ENCODE results near the gene LCTL. TPM values are rescaled to one million over a fixed set of nuclear protein-coding genes. Genes with fewer than 3 reads are reported as not detected.
"Not testable (repeated sequence)": the region's sequence is repeated elsewhere in the genome, so short reads cannot be mapped to it uniquely, and the experiment has no call there.

Gene LCTL
- total and polyA plus RNA-seq, 2 experiments from 2014 or later = 1.8 TPM; not detected in 1

GRCh38 chr15:66502491-66502890, 63.3 kb downstream of the LCTL start:
- WGBS (ENCODE audit: low lambda C conversion rate, missing lambda C conversion rate) = 90% methylated on average over 10 of the region's 10 CpGs
- TF ChIP-seq CTCF (IDR thresholded peaks at IDR 0.05; ENCODE audit: poor library complexity) (no peak), EZH2 (IDR thresholded peaks at IDR 0.05; ENCODE audit: borderline replicate concordance) (no peak), EZH2phosphoT487 (IDR thresholded peaks at IDR 0.05; ENCODE audit: low read depth, severe bottlenecking, unreplicated experiment) (no peak)
- H3K36me3 ChIP-seq (replicated peaks; ENCODE audit: insufficient read depth, low read depth) = peaks cover 11% of the 10 kb centered on the region

GRCh38 chr15:66500346-66500745, 65.5 kb downstream of the LCTL start:
- H3K27me3 ChIP-seq; H3K9me2 ChIP-seq (replicated peaks; ENCODE audit: insufficient read depth); H2AFZ ChIP-seq; H3K27ac ChIP-seq; H3K4me3 ChIP-seq; DNase-seq (ENCODE audit: low spot score); H3K4me2 ChIP-seq; H3K9me3 ChIP-seq (ENCODE audit: low read depth): not testable (repeated sequence)
- Histone ChIP-seq H4K20me1 (ENCODE audit: insufficient read depth, poor library complexity, severe bottlenecking) (peaks cover 31% of the 10 kb centered on the region), H3K36me3 (replicated peaks; ENCODE audit: insufficient read depth, low read depth) (peaks cover 11% of the 10 kb centered on the region), H3K4me1 (ENCODE audit: insufficient read depth) (peaks cover 23% of the 10 kb centered on the region), H3K79me2 (peaks cover 63% of the 10 kb centered on the region)
- 95% methylated on average over 7 of the region's 7 CpGs for whole genome bisulfite sequencing (ENCODE audit: low lambda C conversion rate, missing lambda C conversion rate)

More at GRCh38 chr15:66502491-66502890, 63.3 kb downstream of the LCTL start:
- Histone ChIP-seq H3K4me2 (peak overlapping the region; percentile 91), H4K20me1 (ENCODE audit: insufficient read depth, poor library complexity, severe bottlenecking) (peaks cover 31% of the 10 kb centered on the region), H3K4me1 (ENCODE audit: insufficient read depth) (peaks cover 13% of the 10 kb centered on the region), H3K4me3 (no peak overlapping the region), H3K79me2 (peaks cover 59% of the 10 kb centered on the region), H3K9me3 (ENCODE audit: low read depth) (no peaks in the 10 kb centered on the region), H3K9me2 (replicated peaks; ENCODE audit: insufficient read depth) (no peaks in the 10 kb centered on the region), H3K27ac (peak overlapping the region; percentile 99), H2AFZ (no peak overlapping the region), H3K27me3 (no peaks in the 10 kb centered on the region)
- DNase-seq (ENCODE audit: low spot score) = no peak

GRCh38 chr15:66498501-66499386, 67.1 kb downstream of the LCTL start:
- Histone ChIP-seq H3K9me3 (ENCODE audit: low read depth) (no peaks in the 10 kb centered on the region), H3K9me2 (replicated peaks; ENCODE audit: insufficient read depth) (no peaks in the 10 kb centered on the region), H3K79me2 (peaks cover 65% of the 10 kb centered on the region), H3K4me3 (no peak overlapping the region), H2AFZ (no peak overlapping the region), H3K4me1 (ENCODE audit: insufficient read depth) (peaks cover 23% of the 10 kb centered on the region), H3K4me2 (no peak overlapping the region), H3K27me3 (no peaks in the 10 kb centered on the region), H4K20me1 (ENCODE audit: insufficient read depth, poor library complexity, severe bottlenecking) (peaks cover 25% of the 10 kb centered on the region), H3K27ac (peak overlapping the region; percentile 63), H3K36me3 (replicated peaks; ENCODE audit: insufficient read depth, low read depth) (peaks cover 11% of the 10 kb centered on the region)
- TF ChIP-seq EZH2phosphoT487 (IDR thresholded peaks at IDR 0.05; ENCODE audit: low read depth, severe bottlenecking, unreplicated experiment) = no peak
- peak; percentile 50 for TF ChIP-seq CTCF (IDR thresholded peaks at IDR 0.05; ENCODE audit: poor library complexity)
- WGBS (ENCODE audit: low lambda C conversion rate, missing lambda C conversion rate) = 74% methylated on average over 3 of the region's 3 CpGs
- peak; percentile 24 for DNase-seq (ENCODE audit: low spot score)

Small RNA genes lying within 50 kb of the gene (small RNA-seq; reads per million reads assigned to genes)
- gene RF01159 (not detected), gene SNORD16 (not detected), gene SNORD18A (not detected), gene SNORD18B (not detected), gene SNORD18C (not detected)

Other genes starting within 250 kb of the LCTL start
- gene TIPIN, start 209.3 kb downstream of the LCTL start, total RNA-seq = 5.4 and 6.2 TPM in 2 replicates
- gene TIPIN, start 209.3 kb downstream of the LCTL start, polyA plus RNA-seq = 6.4 and 7.2 TPM in 2 replicates
- 20.1 and 23.7 TPM in 2 replicates for gene MAP2K1, start 179.1 kb downstream of the LCTL start, total RNA-seq
- gene MAP2K1, start 179.1 kb downstream of the LCTL start, polyA plus RNA-seq = 37.6 and 46.3 TPM in 2 replicates
- gene SNAPC5, start 68.2 kb downstream of the LCTL start, total RNA-seq = 23.2 and 30.9 TPM in 2 replicates
- 27.6 and 36.6 TPM in 2 replicates for gene SNAPC5, start 68.2 kb downstream of the LCTL start, polyA plus RNA-seq
- gene RPL4, start 61.1 kb downstream of the LCTL start, total RNA-seq = 3,351 and 3,774 TPM in 2 replicates
- 698 and 758 TPM in 2 replicates for gene RPL4, start 61.1 kb downstream of the LCTL start, polyA plus RNA-seq
- 10.8 and 17.8 TPM in 2 replicates for gene ZWILCH, start 60.7 kb downstream of the LCTL start, total RNA-seq
- gene ZWILCH, start 60.7 kb downstream of the LCTL start, polyA plus RNA-seq = 9.8 and 10.3 TPM in 2 replicates
- gene SMAD6, start 136.2 kb upstream of the LCTL start, total RNA-seq = 26.4 and 35.4 TPM in 2 replicates
- 24.2 and 26.6 TPM in 2 replicates for gene SMAD6, start 136.2 kb upstream of the LCTL start, polyA plus RNA-seq

Measured in hepatocyte (in vitro differentiated cells).